Measurements from ENCODE around the gene OLFM1.
"Not testable (repeated sequence)": the region's sequence is repeated elsewhere in the genome, so short reads cannot be mapped to it uniquely, and the experiment has no call there.

Gene OLFM1

DNA sequence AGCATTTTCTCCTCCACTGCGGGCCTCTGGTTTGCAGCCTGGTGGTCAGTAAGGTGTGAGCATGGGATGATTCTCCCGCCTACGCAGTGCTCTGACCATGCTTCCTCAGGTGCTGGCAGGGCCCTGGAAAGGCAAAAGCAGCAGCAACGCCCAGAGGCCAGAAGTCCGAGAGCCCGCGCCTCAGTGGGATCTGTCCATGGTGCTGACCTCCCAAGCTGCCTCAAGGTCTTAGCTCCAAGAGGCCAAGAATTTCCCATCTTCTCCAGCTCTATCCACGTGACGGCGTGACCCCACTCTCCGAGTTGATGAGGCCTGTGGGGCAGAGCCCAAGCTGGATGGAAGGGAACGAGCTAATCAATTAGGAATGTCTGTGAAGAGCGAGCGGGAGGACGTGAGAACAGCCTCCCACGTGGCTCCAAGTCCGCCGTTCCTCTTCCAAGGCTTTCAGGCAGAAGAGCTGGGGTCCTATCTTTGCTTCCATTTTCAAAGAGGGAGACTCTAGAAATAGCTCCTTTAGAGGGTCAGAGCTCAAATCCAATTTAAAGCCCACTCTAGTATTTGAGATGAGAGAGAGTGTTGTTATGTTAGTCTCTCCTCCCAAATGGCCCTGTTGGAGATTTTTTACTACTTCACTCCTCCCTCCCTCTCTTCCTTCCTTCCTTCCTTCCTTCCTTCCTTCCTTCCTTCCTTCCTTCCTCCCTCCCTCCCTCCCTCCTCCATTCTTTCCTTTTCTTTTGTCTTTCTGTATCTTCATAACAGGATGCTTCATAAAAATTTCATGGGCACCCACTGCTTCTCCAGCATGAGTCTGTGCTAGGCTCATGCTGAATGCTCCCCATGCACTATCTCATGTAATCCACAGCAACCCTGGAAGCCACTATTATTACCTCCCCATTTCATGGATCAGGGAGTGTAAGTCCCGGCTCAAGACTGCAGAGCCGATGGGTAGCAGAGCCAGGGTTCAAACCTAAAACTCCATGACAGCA lies 69.3 kb downstream of the OLFM1 start:
- no peak for FAIRE-seq

GRCh38 chr9:135157856-135158563 lies 70.5 kb downstream of the OLFM1 start:
- no peak for FAIRE-seq

GRCh38 chr9:135158564-135158937 lies 71.1 kb downstream of the OLFM1 start:
- FAIRE-seq: no peak

DNA sequence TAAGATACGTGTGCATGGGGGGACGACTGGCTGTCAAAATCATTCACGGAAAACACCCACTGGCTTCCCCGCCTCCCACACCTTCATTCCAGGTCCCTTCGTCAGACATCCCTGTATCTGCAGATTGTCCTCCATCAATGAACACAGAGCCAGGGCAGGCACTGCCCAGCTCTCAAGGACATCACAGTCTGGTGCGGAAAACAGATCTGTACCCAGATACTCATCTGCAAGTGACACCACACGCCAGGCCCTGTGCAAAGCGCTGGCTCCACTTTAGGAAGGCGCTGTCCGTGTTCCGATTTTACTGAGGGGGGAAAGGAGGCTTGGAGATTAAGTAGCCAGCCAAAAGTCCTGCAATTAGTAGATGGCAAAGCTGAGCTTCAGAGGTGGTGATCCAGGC lies 72.3 kb downstream of the OLFM1 start:
- FAIRE-seq: no peak

DNA sequence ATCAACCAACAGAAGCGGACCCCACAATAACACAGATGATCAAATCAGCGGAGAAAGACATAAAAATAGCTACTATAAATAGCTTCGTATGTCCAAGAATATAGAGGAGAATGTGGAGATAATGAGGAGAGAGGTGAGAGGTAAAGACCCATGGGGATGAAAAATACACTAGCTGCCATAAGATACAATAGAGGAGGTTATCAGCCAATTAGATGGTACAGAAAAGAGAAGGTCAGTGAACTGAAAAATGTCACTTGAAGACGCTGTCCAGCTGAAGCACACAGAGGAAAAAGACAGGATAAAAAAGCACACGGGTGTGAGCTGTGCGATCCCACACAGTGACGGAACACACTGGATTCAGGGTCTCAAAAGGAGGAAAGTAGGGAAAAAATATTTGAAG lies 73.4 kb downstream of the OLFM1 start:
- FAIRE-seq: no peak

DNA sequence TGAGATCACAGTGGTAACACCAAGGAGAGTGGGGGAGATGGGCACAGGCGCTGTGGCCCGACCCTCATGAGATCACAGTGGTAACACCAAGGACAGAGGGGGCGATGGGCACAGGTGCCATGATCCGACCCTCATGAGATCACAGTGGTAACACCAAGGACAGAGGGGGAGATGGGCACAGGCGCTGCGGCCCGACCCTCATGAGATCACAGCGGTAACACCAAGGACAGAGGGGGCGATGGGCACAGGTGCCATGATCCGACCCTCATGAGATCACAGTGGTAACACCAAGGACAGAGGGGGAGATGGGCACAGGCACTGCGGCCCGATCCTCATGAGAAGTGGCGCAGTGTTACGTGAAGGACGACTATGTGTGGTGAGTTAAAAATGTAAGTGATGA lies 75.1 kb downstream of the OLFM1 start:
- FAIRE-seq: not testable (repeated sequence)

- no peak for FAIRE-seq
These were observed 75.7 kb downstream of the OLFM1 start for GRCh38 chr9:135163023-135163780.

- FAIRE-seq: no peak
These were observed 76.6 kb downstream of the OLFM1 start for GRCh38 chr9:135164036-135164435.

DNA sequence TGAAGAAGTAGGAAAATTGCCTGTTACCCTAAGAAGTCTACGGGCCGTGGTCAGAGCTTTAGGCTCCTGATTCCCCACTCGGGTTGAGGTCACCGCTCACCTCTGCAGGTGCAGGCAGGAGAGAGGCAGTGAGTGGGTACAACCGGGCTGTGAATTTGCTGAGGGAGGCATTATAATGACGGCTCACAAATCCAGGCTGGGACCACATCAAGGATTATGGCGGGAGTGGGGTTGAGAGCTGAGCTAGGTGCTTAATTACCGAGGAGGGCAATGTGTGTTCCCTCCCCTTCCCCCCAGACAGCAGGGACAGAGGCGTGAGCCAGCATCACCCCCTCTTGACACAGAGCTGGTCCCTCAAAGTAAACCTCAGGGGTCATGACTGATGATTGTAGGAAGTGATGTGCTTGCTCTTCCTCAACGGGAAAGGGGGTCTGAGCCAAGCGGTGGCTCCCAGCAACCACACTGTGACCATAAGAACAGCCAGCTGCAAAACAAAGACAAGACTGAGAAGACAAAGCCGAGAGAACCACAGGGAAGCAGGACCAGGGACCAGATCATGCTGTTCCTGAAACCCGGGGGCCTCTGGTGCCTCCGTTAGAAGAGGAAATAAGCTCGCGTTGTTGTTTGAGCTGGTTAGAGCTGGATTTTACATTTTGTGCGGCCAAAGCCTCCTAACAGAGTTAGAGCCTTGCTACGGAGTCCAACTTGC lies 77.7 kb downstream of the OLFM1 start:
- FAIRE-seq: no peak

GRCh38 chr9:135165756-135166519 lies 78.5 kb downstream of the OLFM1 start:
- FAIRE-seq: no peak

- FAIRE-seq: no peak
These were observed 79.1 kb downstream of the OLFM1 start for GRCh38 chr9:135166565-135166964.

- FAIRE-seq: no peak
These were observed 79.9 kb downstream of the OLFM1 start for GRCh38 chr9:135167356-135167755.

DNA sequence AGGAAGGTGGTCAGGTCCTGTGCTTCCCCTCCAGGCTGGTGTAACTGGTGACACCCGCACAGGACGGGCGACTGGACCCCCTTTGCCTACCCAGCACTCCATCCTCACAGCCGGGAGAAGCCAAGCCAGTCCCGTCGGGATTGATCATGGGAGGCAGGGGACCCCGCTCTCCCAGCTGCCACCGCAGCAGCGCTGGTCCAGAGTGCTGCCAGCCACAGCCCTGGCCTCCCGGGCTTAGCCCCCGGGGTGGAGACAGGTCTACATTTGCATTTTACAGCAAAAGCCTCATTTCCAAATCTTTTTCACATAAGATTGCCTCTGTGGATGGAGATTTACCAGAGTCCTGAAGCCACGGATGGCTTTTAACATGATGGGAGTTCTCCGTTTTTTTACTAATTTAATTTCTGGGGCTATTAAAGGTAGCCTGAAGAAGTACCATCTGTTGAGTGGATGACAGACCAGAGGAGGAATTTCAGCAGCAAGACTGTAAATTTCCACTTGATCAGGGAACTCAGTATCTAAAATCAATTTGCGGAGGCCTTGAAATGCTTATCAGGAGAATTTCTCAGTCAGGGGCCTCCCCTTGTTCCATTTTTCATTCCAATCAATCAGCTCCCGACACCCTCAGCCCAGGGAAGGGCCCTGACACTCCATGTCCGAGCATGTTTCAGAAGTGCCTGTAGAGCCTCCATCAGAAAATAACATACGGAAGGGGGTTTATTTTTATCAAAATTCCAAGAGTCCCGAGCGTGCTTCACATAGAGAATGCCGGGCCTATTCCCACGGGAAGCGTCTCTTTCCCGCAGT lies 80.6 kb downstream of the OLFM1 start:
- no peak for FAIRE-seq

DNA sequence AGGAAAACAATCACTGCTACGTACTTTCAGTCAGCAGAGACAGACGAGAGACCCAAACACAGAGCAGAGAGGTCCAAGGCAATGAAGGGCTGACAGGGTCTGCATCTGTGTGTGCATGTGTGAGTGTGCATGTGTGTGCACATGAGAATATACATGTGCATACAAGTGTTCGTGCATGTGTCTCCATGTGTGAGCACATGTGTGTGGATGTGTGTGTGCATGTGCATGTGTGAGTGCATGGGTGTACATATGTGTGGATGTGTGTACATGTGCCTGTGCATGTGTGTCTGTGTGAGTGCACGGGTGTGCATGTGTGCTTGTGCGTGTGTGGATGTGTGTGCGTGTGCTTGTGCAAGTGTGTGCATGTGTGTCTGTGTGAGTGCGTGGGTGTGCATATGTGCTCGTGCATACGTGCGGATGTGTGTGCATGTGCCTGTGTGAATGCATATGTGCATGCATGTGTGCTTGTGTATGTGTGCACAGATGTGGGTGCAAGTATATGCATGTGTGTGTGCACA lies 82.3 kb downstream of the OLFM1 start:
- no peak for FAIRE-seq

GRCh38 chr9:135170535-135170934 lies 83.1 kb downstream of the OLFM1 start:
- no peak for FAIRE-seq

All from colon (tissue), 2 donors.